ENCODE measurements around the gene CHD6. TPM values are rescaled to one million over a fixed set of nuclear protein-coding genes. Genes with fewer than 3 reads are reported as not detected.

The CHD6 gene
- total RNA-seq, 1 experiment from 2014 or later = 46.7 TPM

DNA sequence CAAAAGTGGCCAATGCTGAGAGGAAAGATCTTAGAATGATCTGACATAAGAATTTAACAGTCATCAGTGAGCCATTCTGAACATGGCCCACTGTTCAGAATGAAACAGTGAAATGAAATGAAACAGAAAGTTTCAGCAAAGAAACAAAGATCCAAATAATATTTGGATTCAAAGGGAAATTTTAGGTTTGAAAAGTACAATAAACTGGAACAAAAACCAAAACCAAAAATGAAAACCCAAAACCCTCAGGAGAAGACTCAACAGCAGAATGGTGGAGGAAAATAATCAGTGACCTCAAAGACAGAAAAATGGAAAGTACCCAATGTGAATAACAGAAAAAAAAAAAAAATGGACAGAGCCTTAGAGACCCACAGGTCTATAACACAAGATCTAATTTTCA, 185.4 kb downstream of the CHD6 start:
- intact Hi-C loops (cut with micrococcal nuclease; ENCODE audit: unreplicated experiment) = no loop called here
- no peaks in the 10 kb centered on the region for H3K27me3 ChIP-seq (replicated peaks; ENCODE audit: insufficient read depth, low read depth, low read length, poor library complexity)
- ChIA-PET POLR2A (ENCODE audit: low non-redundant PET) (no interaction called here), CTCF (no interaction called here)
- no peak for TF ChIP-seq EZH2 (IDR thresholded peaks at IDR 0.05; ENCODE audit: borderline replicate concordance, low read depth, low read length, poor library complexity, severe bottlenecking)
- TF ChIP-seq, protein P1, sequence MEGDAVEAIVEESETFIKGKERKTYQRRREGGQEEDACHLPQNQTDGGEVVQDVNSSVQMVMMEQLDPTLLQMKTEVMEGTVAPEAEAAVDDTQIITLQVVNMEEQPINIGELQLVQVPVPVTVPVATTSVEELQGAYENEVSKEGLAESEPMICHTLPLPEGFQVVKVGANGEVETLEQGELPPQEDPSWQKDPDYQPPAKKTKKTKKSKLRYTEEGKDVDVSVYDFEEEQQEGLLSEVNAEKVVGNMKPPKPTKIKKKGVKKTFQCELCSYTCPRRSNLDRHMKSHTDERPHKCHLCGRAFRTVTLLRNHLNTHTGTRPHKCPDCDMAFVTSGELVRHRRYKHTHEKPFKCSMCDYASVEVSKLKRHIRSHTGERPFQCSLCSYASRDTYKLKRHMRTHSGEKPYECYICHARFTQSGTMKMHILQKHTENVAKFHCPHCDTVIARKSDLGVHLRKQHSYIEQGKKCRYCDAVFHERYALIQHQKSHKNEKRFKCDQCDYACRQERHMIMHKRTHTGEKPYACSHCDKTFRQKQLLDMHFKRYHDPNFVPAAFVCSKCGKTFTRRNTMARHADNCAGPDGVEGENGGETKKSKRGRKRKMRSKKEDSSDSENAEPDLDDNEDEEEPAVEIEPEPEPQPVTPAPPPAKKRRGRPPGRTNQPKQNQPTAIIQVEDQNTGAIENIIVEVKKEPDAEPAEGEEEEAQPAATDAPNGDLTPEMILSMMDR (conservative IDR thresholded peaks at IDR 0.05; ENCODE audit: low read depth, low read length) = no peak
- no peak for DNase-seq (ENCODE audit: low spot score)
- H3K9me3 ChIP-seq (ENCODE audit: low read depth, low read length, poor library complexity, severe bottlenecking) = no peaks in the 10 kb centered on the region
- no peaks in the 10 kb centered on the region for H3K4me1 ChIP-seq (ENCODE audit: insufficient read depth, low read length, poor library complexity, severe bottlenecking)
- peaks cover 9% of the 10 kb centered on the region for H3K36me3 ChIP-seq (ENCODE audit: insufficient read depth, low read length, poor library complexity, severe bottlenecking)
- H3K4me3 ChIP-seq (ENCODE audit: low read depth, low read length, poor library complexity, severe bottlenecking) = no peak overlapping the region
- no TSS peak for BruUV-seq (replicated peaks)
- H3K27ac ChIP-seq (ENCODE audit: low read depth, low read length, poor library complexity, severe bottlenecking) = no peak overlapping the region

DNA sequence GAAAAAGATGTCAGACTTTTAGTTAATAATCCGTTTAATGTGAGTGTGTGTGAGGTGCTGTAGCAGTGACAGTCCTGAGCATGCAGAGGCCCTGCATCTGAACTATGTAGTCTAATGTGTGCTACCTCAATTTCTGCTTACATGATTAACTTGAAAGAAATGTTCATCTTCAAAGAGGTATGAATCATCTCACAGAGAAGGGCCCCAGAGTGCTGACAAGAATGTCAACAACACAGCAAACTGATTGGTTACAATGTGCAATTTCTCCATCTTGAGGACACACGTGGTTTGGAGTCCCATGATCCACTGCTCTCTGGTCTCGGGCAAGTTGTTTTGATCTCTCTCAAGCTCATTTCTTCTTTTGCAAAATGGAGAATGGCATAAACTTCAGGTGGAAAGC, 189.9 kb downstream of the CHD6 start:
- Histone ChIP-seq H3K9me3 (ENCODE audit: low read depth, low read length, poor library complexity, severe bottlenecking) (no peaks in the 10 kb centered on the region), H3K4me3 (ENCODE audit: low read depth, low read length, poor library complexity, severe bottlenecking) (no peak overlapping the region), H3K4me1 (ENCODE audit: insufficient read depth, low read length, poor library complexity, severe bottlenecking) (peaks cover 24% of the 10 kb centered on the region), H3K36me3 (ENCODE audit: insufficient read depth, low read length, poor library complexity, severe bottlenecking) (peaks cover 5% of the 10 kb centered on the region), H3K27me3 (replicated peaks; ENCODE audit: insufficient read depth, low read depth, low read length, poor library complexity) (no peaks in the 10 kb centered on the region), H3K27ac (ENCODE audit: low read depth, low read length, poor library complexity, severe bottlenecking) (no peak overlapping the region)
- BruUV-seq (replicated peaks) = no TSS peak
- CTCF ChIA-PET = no interaction called here
- no peak for DNase-seq (ENCODE audit: low spot score)
- no peak for TF ChIP-seq EZH2 (IDR thresholded peaks at IDR 0.05; ENCODE audit: borderline replicate concordance, low read depth, low read length, poor library complexity, severe bottlenecking)
- TF ChIP-seq, protein P1 (conservative IDR thresholded peaks at IDR 0.05; ENCODE audit: low read depth, low read length) = no peak
- POLR2A ChIA-PET (ENCODE audit: low non-redundant PET) = no interaction called here
- intact Hi-C loops (cut with micrococcal nuclease; ENCODE audit: unreplicated experiment) = no loop called here

DNA sequence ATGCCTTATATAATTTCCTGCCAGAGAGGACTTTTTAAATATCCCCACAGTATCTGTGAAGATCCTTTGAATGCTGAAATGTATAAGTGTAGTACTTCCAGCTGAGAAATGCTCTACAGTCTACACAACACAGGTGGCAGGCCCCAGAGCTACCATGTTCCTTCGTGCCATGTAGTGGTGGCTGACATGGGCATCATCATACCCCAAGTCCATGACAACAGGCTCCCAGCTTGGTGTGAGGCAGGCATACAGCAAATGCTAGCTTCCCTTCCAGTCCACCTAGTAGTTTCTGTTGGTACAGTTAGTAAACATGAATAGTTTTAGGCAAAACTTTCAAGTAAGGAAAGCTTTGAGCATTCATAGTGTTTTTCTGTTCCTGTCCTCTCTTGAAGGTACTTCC, 190.3 kb downstream of the CHD6 start:
- no TSS peak for BruUV-seq (replicated peaks)
- POLR2A ChIA-PET (ENCODE audit: low non-redundant PET) = no interaction called here

More for the DNA sequence above, 190.3 kb downstream of the CHD6 start:
- CTCF ChIA-PET = no interaction called here
- Histone ChIP-seq H3K36me3 (ENCODE audit: insufficient read depth, low read length, poor library complexity, severe bottlenecking) (peaks cover 5% of the 10 kb centered on the region), H3K9me3 (ENCODE audit: low read depth, low read length, poor library complexity, severe bottlenecking) (no peaks in the 10 kb centered on the region), H3K27me3 (replicated peaks; ENCODE audit: insufficient read depth, low read depth, low read length, poor library complexity) (no peaks in the 10 kb centered on the region), H3K4me1 (ENCODE audit: insufficient read depth, low read length, poor library complexity, severe bottlenecking) (peaks cover 27% of the 10 kb centered on the region), H3K4me3 (ENCODE audit: low read depth, low read length, poor library complexity, severe bottlenecking) (no peak overlapping the region), H3K27ac (ENCODE audit: low read depth, low read length, poor library complexity, severe bottlenecking) (no peak overlapping the region)
- no peak for TF ChIP-seq EZH2 (IDR thresholded peaks at IDR 0.05; ENCODE audit: borderline replicate concordance, low read depth, low read length, poor library complexity, severe bottlenecking)
- TF ChIP-seq, protein P1 (conservative IDR thresholded peaks at IDR 0.05; ENCODE audit: low read depth, low read length) = no peak
- no peak for DNase-seq (ENCODE audit: low spot score)
- intact Hi-C loops (cut with micrococcal nuclease; ENCODE audit: unreplicated experiment) = no loop called here

All from A673 (cell line).